K562 (cell line): Measurements from ENCODE around the gene COQ8B. TPM values are rescaled to one million over a fixed set of nuclear protein-coding genes. Genes with fewer than 3 reads are reported as not detected.

Source experiments
- ARHGAP35 ChIP-seq: fragments of 450-650 bp; IDR thresholded peaks from 2 replicates; pipeline ENCODE4 v1.6.1; 2018; ENCODE audit not compliant: partially characterized antibody
- ETV6 ChIP-seq, 3 experiments: fragments of 150-350 bp in 1 of 3; sonication (generic) in 1 of 3; formaldehyde crosslinking in 1 of 3; IDR thresholded peaks; 2 replicates each; pipeline versions ENCODE4 v1.6.1 to v1.8.0; 2014 to 2022; ENCODE audit warnings: borderline replicate concordance in 2 of 3, low read depth in 2 of 3, antibody characterized with exemption in 1 of 3, low read length in 1 of 3, mild to moderate bottlenecking in 1 of 3, missing genetic modification reagents in 1 of 3
- GABPB2 ChIP-seq: fragments of 250-450 bp; sonication (Bioruptor Pico); conservative IDR thresholded peaks from 2 replicates; pipeline ENCODE4 v1.5.1; 2021; ENCODE audit warnings: mild to moderate bottlenecking
- HNRNPH1 ChIP-seq: fragments of 200-400 bp; formaldehyde crosslinking; optimal IDR thresholded peaks from 2 replicates; pipeline ENCODE3; 2017; ENCODE audit warnings: low read depth, mild to moderate bottlenecking, low read length, moderate library complexity
- MEF2D ChIP-seq: conservative IDR thresholded peaks from 2 replicates; pipeline ENCODE4 v1.6.1; 2016; ENCODE audit warnings: low read depth, missing genetic modification characterization, missing compliant biosample characterization
- NCOA1 ChIP-seq: fragments of 450-650 bp; IDR thresholded peaks from 2 replicates; pipeline ENCODE4 v1.6.1; 2016; ENCODE audit warnings: low read depth
- NCOA2 ChIP-seq, 2 experiments: fragments of 450-650 bp; IDR thresholded peaks; 2 replicates each; pipeline ENCODE4 v1.6.1; 2018; ENCODE audit warnings: mild to moderate bottlenecking in 2 of 2, moderate library complexity in 1 of 2; ENCODE audit not compliant: partially characterized antibody in 2 of 2
- NFRKB ChIP-seq: fragments of 450-650 bp; IDR thresholded peaks from 2 replicates; pipeline ENCODE4 v1.6.1; 2016; ENCODE audit warnings: low read depth
- NFXL1 ChIP-seq: fragments of 450-650 bp; formaldehyde crosslinking; IDR thresholded peaks from 2 replicates; pipeline ENCODE4 v1.4.0; 2021; ENCODE audit warnings: mild to moderate bottlenecking
- NONO ChIP-seq, 2 experiments: fragments of 200-400 bp in 1 of 2; fragments of 450-650 bp in 1 of 2; formaldehyde crosslinking in 1 of 2; IDR thresholded peaks; 2 replicates each; pipeline ENCODE4 v1.6.1; 2017; ENCODE audit warnings: low read depth in 2 of 2, mild to moderate bottlenecking in 2 of 2, moderate library complexity in 2 of 2, low read length in 1 of 2
- SNRNP70 ChIP-seq: fragments of 200-400 bp; formaldehyde crosslinking; optimal IDR thresholded peaks from 2 replicates; pipeline ENCODE3; 2017; ENCODE audit warnings: low read depth, low read length
- SPI1 ChIP-seq: IDR thresholded peaks from 2 replicates; pipeline ENCODE4 v1.6.1; 2011; ENCODE audit warnings: low read depth, low read length, control low read depth, borderline replicate concordance
- ZFP1 ChIP-seq: fragments of 450-650 bp; formaldehyde crosslinking; IDR thresholded peaks from 2 replicates; pipeline ENCODE4 v1.4.0; 2020; ENCODE audit warnings: mild to moderate bottlenecking, mixed read lengths
- ZNF212 ChIP-seq: fragments of 450-650 bp; formaldehyde crosslinking; IDR thresholded peaks from 2 replicates; pipeline ENCODE4 v1.4.0; 2020; ENCODE audit warnings: mild to moderate bottlenecking
- ZNF830 ChIP-seq: fragments of 250-450 bp; sonication (Bioruptor Pico); IDR thresholded peaks from 2 replicates; pipeline ENCODE4 v1.5.0; 2021; ENCODE audit warnings: mild to moderate bottlenecking
- polyA plus RNA-seq, 8 experiments: library from polyadenylated mRNA; depleted of rRNA in 4 of 8; stranded (reverse) in 5 of 8; unstranded in 3 of 8; fragments of >200 nt; fragmentation: Nextera tagmentation in 2 of 8; fragmentation: Illumina TruSeq in 1 of 8; extraction: Ambion mirVana in 2 of 8; extraction: Trizol in 1 of 8; gene quantifications; 2 replicates each; pipeline versions ENCODE4 v1.2.1 to v1.2.3, GENCODE V29; 2011 to 2014; ENCODE audit warnings: inconsistent platforms in 1 of 8, missing spikeins in 1 of 8
- total RNA-seq, 7 experiments: library from RNA; depleted of rRNA in 6 of 7; stranded (reverse); fragments of >200 nt in 6 of 7; fragmentation: Illumina TruSeq in 2 of 7; extraction: Trizol in 2 of 7; gene quantifications; 2 replicates each; pipeline versions ENCODE4 v1.2.1 to v1.2.3, GENCODE V29; 2011 to 2021; ENCODE audit warnings: low replicate concordance in 1 of 7
- TF ChIP-seq, protein P1 (sequence below), 2 experiments: fragments of 450-650 bp; conservative IDR thresholded peaks; 2 replicates each; pipeline ENCODE4 v1.6.1; 2017; ENCODE audit warnings: mild to moderate bottlenecking in 2 of 2, moderate library complexity in 2 of 2
- TF ChIP-seq, protein P2 (sequence below): fragments of 250-450 bp; sonication (Bioruptor Pico); IDR thresholded peaks from 2 replicates; pipeline ENCODE4 v1.4.0; 2020
- TF ChIP-seq, protein P3 (sequence below): fragments of 250-450 bp; sonication (Bioruptor Pico); IDR thresholded peaks from 2 replicates; pipeline ENCODE4 v1.8.0; 2022; ENCODE audit warnings: inconsistent platforms
- TF ChIP-seq, protein P4 (sequence below): fragments of 450-650 bp; IDR thresholded peaks from 2 replicates; pipeline ENCODE4 v1.6.1; 2017; ENCODE audit warnings: mild to moderate bottlenecking, moderate library complexity

COQ8B gene
- total and polyA plus RNA-seq, 9 of the 15 experiments (the other 6 are each of a cell fraction or from before 2014, with no cell fraction given), result 0.41 to 32.3 (median 12.9) TPM

DNA sequence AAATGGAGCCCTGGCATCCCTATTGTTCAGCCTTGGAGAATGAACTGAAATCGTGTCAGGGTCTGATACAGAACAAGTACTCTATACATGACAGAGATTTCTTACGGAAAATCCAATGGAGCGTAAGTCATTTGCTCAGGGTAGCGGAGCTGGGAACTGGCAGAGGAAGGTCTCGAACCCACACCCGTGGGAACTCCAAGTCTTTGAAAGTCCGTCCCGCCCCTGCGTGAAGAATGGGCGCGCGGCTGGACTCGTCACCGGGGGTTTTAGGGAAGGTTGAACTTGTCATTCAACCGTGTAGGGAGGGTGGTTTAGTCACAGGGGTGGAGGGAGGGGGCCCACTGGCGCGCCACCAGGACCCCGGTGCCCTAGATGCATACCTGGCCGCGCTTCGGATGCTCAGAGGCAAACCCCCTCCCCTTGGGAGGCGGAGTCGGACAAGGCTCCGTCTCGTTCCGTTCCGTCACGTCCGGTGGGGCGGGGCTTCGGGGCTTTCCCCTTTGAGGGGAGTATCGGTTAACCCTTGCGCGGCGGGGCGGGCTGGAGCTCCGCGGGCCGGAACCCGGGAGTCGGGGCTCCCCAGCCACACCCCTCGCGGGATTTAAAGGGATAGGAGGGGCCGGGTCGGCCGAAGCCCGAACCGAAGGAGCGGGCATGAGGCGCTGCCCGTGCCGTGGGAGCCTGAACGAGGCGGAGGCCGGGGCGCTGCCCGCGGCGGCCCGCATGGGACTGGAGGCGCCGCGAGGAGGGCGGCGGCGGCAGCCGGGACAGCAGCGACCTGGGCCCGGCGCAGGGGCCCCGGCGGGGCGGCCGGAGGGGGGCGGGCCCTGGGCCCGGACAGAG lies at the start of gene COQ8B, which contains the start of gene ITPKC (continued):
- TF ChIP-seq, protein P1, sequence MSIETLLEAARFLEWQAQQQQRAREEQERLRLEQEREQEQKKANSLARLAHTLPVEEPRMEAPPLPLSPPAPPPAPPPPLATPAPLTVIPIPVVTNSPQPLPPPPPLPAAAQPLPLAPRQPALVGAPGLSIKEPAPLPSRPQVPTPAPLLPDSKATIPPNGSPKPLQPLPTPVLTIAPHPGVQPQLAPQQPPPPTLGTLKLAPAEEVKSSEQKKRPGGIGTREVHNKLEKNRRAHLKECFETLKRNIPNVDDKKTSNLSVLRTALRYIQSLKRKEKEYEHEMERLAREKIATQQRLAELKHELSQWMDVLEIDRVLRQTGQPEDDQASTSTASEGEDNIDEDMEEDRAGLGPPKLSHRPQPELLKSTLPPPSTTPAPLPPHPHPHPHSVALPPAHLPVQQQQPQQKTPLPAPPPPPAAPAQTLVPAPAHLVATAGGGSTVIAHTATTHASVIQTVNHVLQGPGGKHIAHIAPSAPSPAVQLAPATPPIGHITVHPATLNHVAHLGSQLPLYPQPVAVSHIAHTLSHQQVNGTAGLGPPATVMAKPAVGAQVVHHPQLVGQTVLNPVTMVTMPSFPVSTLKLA (conservative IDR thresholded peaks at IDR 0.05), result peak; percentile 78 to 90
- 0 out of 2 replicates have a peak, but pooled peaks have one; percentile 19 for TF ChIP-seq ZNF830 (CRISPR knock-in tag)
- TF ChIP-seq MEF2D (tag), result no peak
- TF ChIP-seq ZFP1, result no peak
- TF ChIP-seq, protein P2, sequence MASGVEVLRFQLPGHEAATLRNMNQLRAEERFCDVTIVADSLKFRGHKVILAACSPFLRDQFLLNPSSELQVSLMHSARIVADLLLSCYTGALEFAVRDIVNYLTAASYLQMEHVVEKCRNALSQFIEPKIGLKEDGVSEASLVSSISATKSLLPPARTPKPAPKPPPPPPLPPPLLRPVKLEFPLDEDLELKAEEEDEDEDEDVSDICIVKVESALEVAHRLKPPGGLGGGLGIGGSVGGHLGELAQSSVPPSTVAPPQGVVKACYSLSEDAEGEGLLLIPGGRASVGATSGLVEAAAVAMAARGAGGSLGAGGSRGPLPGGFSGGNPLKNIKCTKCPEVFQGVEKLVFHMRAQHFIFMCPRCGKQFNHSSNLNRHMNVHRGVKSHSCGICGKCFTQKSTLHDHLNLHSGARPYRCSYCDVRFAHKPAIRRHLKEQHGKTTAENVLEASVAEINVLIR, result peak; percentile 76
- TF ChIP-seq, protein P3, sequence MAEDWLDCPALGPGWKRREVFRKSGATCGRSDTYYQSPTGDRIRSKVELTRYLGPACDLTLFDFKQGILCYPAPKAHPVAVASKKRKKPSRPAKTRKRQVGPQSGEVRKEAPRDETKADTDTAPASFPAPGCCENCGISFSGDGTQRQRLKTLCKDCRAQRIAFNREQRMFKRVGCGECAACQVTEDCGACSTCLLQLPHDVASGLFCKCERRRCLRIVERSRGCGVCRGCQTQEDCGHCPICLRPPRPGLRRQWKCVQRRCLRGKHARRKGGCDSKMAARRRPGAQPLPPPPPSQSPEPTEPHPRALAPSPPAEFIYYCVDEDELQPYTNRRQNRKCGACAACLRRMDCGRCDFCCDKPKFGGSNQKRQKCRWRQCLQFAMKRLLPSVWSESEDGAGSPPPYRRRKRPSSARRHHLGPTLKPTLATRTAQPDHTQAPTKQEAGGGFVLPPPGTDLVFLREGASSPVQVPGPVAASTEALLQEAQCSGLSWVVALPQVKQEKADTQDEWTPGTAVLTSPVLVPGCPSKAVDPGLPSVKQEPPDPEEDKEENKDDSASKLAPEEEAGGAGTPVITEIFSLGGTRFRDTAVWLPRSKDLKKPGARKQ (CRISPR knock-in tag), result no peak
- no peak for TF ChIP-seq NFRKB
- TF ChIP-seq GABPB2, result no peak
- TF ChIP-seq SPI1, result 0 out of 2 replicates have a peak, but pooled peaks have one; percentile 3
- no peak for TF ChIP-seq NCOA2 (IDR thresholded peaks at IDR 0.05; ENCODE audit: partially characterized antibody in 2 of 2)
- TF ChIP-seq ARHGAP35, result no peak
- no peak for TF ChIP-seq SNRNP70
- TF ChIP-seq, protein P4, sequence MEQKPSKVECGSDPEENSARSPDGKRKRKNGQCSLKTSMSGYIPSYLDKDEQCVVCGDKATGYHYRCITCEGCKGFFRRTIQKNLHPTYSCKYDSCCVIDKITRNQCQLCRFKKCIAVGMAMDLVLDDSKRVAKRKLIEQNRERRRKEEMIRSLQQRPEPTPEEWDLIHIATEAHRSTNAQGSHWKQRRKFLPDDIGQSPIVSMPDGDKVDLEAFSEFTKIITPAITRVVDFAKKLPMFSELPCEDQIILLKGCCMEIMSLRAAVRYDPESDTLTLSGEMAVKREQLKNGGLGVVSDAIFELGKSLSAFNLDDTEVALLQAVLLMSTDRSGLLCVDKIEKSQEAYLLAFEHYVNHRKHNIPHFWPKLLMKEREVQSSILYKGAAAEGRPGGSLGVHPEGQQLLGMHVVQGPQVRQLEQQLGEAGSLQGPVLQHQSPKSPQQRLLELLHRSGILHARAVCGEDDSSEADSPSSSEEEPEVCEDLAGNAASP, result no peak
- TF ChIP-seq HNRNPH1, result no peak
- no peak for TF ChIP-seq NFXL1 (CRISPR knock-in tag)
- 0 out of 2 replicates have a peak, but pooled peaks have one; percentile 30 for TF ChIP-seq NCOA1
- TF ChIP-seq ETV6 (IDR thresholded peaks at IDR 0.05; ENCODE audit: borderline replicate concordance in 1 of 2, low read depth in 2 of 2, low read length in 1 of 2), result no peak
- TF ChIP-seq ETV6 (CRISPR knock-in tag; IDR thresholded peaks at IDR 0.05; ENCODE audit: borderline replicate concordance), result no peak
- no peak for TF ChIP-seq ZNF212 (CRISPR knock-in tag)
- TF ChIP-seq NONO (IDR thresholded peaks at IDR 0.05; ENCODE audit: low read depth in 2 of 2, low read length in 1 of 2), result peak in 1 of 2 experiments; percentile 86; a peak in 2 of 4 replicates
